GM18868 (cell line): ENCODE data around the gene PCYT2.

Source experiments
- ATAC-seq: cut with Tn5 transposase; IDR thresholded peaks from one replicate; pipeline ENCODE4 v1.9.1; 2021; ENCODE audit warnings: mild to moderate bottlenecking, moderate library complexity; ENCODE audit not compliant: unreplicated experiment

The PCYT2 gene

GRCh38 chr17:81877569-81877968 lies 33.6 kb downstream of the PCYT2 start:
- ATAC-seq: no peak

- ATAC-seq: peak; percentile 51
Observed at GRCh38 chr17:81871387-81872230, 39.6 kb downstream of the PCYT2 start.

DNA sequence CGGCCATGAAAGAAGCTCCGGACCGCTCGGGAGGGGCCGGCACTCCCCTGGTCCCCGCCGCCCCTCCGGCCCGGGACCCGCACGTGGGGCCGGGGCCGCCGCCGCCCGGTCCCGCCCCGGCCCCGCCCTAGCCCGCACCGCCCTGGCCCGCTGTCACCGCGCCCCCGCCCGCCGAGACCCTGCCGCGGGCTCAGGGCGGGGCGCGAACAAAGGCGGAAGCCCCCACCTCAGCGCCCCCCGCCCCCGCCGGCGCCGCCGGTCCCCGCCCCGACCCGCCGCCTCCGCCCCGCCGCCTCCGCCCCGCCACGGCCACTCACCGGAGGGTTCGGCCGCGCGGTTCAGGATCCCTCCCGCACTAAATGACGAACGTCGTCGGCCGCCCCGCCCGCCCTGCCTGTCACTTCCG lies 40.2 kb downstream of the PCYT2 start, which contains the start of gene ARHGDIA:
Gene ARHGDIA, minus strand, starts transcription at position 357 of the 406 bp plus-strand sequence. CDS start 1,407 bp downstream, outside the sequence.
- ATAC-seq: peak; percentile 6

DNA sequence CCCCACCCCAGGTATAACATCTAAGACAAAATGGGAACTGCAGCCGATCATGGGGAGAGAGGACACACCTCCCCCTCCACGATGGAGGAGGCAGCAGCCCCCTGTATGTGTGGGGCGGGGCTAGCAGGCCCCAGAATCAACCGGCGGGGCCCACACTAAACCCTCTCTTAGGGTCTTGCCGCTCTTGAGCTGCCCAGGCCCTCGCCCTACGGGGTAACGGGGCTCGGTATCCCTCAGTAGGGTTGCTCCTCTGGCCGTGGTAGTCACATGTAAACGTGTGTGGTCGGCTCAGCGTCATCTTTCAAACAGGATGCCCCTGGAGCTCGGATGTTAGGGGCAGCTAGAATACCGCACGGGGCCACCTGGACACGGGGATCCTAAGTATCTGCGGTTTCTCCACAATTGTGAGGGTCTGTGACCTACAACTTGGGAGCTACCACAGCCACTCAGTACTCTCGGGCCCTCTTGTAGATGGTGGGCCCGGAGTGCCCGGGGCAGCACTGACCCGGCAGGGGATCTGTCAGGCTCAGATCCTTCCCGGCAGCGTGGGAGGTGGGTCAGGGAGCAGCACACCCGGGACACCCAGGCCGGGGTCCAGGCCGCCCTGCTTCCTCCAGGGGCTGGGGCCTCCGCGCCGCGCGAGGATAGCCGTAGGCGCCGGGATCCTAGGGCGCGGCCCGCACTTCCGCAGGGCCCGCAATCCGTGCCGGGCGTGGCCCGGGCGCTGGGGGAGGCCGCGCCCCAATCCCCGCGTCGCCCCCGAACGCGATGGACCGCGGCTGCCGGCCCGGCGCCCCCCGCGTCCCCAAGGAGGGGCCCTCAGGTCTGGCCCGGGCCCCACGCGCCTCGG lies 40.8 kb downstream of the PCYT2 start:
- no peak for ATAC-seq

GRCh38 chr17:81869221-81870130 lies 41.7 kb downstream of the PCYT2 start:
- no peak for ATAC-seq

DNA sequence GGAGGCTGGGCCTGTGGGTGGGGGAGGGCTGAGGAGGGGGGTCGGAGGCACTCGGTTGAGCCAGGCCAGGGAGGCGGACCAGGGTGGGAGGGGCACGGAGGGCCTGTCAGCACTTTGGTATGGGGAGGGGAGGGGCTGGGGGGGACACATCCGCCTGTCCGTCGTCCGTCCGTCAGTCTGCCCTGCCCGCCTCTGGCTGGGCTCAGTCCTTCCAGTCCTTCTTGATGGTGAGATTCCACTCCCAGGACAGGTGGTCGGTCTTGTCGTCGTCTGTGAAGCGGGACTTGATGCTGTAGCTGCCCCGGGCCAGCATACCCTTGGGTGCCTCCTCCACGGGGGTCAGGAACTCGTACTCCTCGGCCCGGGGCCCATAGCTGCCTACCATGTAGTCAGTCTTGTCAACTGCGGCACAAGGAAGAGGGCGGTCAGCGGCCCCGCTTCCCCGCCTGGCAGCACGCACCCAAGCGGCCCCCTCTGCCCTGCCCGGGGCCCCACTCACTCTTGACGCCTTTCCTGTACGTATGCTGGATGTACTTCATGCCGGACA lies 42.5 kb downstream of the PCYT2 start:
- no peak for ATAC-seq

- ATAC-seq: no peak
Observed at GRCh38 chr17:81867991-81868673, 43.1 kb downstream of the PCYT2 start.

- no peak for ATAC-seq
Observed at GRCh38 chr17:81867170-81867990, 43.8 kb downstream of the PCYT2 start.

GRCh38 chr17:81866440-81867169 lies 44.6 kb downstream of the PCYT2 start:
- no peak for ATAC-seq

- no peak for ATAC-seq
Observed at GRCh38 chr17:81865733-81866439, 45.3 kb downstream of the PCYT2 start.

GRCh38 chr17:81865358-81865732 lies 45.9 kb downstream of the PCYT2 start:
- no peak for ATAC-seq

GRCh38 chr17:81863833-81864768 lies 47.1 kb downstream of the PCYT2 start:
- ATAC-seq: no peak

DNA sequence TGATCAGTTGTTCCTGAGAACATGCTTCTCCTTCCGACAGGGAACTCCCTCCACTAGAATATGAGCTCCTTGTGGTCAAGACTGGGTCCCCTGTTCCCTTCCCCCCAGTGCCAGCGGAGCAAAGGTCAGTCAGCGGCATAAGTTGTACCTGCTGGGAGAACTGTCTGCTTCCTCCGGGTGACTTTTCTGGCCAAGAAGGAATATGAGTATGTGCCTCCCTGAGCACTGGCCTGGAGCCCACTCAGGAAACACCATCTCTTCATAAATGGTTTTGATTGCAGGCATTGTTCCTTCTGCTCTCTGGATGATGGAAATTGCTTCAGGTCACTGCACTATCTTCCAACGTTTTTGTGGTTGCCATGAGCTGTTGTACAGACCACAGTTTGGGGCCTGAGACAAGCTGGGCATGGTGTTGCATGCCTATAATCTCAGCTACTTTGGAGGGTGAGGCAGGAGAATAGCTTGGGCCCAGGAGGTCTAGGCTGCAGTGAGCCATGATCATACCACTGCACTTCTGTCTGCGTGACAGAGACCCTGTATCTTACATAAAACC lies 48.0 kb downstream of the PCYT2 start:
- ATAC-seq: no peak

- ATAC-seq: peak; percentile 80
Observed at GRCh38 chr17:81860756-81861568, 50.2 kb downstream of the PCYT2 start.

DNA sequence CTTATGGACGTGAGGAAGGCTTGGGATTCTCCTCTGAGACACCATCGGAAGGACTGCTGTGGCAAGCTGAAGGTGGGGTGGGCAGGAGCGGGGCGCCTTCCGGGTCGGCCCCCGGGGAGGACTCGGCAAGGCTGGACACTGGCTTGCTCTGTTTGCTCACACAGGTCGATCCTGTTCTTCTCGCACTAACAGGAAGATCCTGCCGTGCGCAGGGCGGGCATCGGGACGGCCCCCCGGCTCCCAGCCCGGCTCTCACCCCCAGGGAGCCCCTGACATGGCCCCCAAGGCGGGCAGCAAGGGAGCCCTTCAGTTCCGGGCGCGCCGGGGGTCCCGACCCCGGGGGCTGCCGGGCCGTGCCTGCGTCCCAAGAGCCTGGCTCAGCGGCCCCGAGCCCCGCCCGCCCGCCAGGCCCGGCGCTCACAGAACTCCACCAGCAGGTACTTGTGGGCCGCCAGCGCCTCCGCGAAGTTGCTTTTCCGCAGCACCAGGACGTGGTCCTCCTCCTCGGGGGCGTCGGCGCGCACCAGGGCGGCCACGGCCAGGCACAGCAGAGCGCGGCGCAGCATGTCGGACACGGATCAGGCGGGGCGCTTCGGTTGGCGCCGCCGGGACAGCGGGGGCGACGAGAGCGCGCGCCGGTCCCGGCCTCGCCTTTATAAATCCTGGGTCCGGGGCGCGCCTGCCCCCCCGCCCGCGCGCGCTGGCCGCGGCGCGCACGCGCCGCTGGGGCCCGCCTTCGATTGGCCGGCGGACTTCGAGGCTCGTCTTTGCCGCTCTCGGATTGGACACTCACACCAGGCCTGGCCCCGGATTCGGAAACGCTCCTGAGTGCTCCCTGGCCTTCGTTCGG lies 51.1 kb downstream of the PCYT2 start, which contains the start of gene P4HB:
Gene P4HB, minus strand, starts transcription at position 630 of the 850 bp plus-strand sequence. Its CDS starts 64 bp downstream, at position 566.
- ATAC-seq: no peak
